Measurements from ENCODE around the gene TMEM106B.

TMEM106B gene

DNA sequence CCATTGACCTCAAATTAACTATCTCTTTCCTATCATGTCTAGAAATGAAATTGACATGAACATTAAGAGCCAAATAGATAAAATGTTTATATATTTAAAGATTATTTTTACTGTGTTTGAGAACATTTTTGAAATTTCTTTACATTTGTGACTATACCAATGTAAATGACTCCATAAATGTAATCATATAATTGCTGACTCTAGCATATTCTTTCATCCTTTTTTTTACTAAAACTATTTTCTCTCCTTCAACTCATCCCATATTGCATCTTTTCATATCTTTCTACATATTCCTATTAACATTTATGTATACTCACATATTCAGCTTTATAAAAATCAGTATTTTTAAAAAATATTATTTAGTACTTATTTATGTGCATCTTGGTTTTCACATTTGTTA is 16.9 kb downstream of the TMEM106B start:
- no peak for DNase-seq (ENCODE audit: low read depth)

GRCh38 chr7:12229046-12229445 is 18.0 kb downstream of the TMEM106B start:
- no peak for DNase-seq (ENCODE audit: low read depth)

- DNase-seq (ENCODE audit: low read depth) = no peak
These were observed 20.0 kb downstream of the TMEM106B start for GRCh38 chr7:12231097-12231496.

DNA sequence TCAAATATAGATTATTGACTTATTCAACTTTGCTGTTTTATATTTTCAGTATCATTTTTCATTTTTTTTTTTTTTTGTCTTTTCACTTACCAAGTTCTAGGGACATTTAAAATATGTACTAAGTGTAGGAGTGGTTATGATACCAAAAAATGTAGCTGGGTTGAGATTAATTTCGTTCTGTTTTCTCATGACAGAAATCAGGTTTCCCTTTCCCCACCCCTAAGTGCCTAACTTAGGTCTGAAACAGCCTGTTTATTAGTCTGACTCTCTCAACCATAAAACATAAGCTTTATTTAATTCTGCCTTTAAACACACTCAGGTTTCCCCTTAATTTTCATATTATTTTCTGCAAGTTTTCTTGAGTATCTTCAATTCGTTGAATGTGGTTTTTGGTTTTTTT is 22.1 kb downstream of the TMEM106B start:
- DNase-seq (ENCODE audit: low read depth) = no peak

GRCh38 chr7:12234334-12234865 is 23.3 kb downstream of the TMEM106B start:
- no peak for DNase-seq (ENCODE audit: low read depth)

GRCh38 chr7:12235970-12236369 is 24.9 kb downstream of the TMEM106B start:
- DNase-seq (ENCODE audit: low read depth) = no peak

DNA sequence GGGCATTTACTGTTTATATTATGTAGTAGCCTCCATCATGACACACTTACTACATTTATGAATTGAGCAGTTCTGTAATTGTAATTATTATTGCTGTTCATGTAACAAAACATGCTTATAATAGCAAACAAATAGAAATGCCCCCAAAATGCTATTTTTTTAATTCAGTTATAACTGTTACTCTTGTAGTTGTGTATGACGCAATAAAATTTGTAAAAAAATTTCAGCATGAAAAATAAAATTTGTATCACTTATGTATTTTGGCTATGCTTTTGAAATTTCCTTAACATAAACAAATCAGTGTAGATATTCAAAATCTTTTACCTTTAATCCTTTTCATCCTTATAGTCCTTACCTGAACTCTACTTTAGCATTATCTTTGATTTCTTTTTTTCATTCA is 25.9 kb downstream of the TMEM106B start:
- no peak for DNase-seq (ENCODE audit: low read depth)

GRCh38 chr7:12239806-12240205 is 28.7 kb downstream of the TMEM106B start:
- no peak for DNase-seq (ENCODE audit: low read depth)

GRCh38 chr7:12244129-12244528 is 33.0 kb downstream of the TMEM106B start:
- DNase-seq (ENCODE audit: low read depth) = no peak

GRCh38 chr7:12244694-12245093 is 33.6 kb downstream of the TMEM106B start:
- no peak for DNase-seq (ENCODE audit: low read depth)

- no peak for DNase-seq (ENCODE audit: low read depth)
These were observed 38.6 kb downstream of the TMEM106B start for GRCh38 chr7:12249706-12250105.

GRCh38 chr7:12250232-12250631 is 39.1 kb downstream of the TMEM106B start:
- DNase-seq (ENCODE audit: low read depth) = no peak

GRCh38 chr7:12256090-12256489 is 45.0 kb downstream of the TMEM106B start:
- no peak for DNase-seq (ENCODE audit: low read depth)

DNA sequence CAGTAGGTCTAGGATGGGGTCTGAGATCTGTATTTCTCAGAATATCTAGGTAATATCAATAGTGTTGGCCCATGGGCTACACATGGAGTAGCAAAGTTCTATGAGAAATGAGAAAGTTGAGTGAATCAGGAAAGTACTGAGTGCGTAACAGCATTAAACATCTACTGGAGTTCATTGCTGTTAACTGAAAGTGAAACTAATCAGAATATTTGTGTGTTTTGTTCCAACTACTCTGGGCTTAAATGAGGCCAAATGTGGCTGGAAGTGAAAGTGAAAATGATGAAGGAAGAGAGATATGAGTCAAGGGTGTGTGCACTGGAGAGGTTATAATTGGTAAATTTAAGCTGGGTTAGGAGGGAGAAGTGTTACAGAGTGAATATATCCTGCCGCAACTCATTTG is 46.5 kb downstream of the TMEM106B start:
- no peak for DNase-seq (ENCODE audit: low read depth)

DNA sequence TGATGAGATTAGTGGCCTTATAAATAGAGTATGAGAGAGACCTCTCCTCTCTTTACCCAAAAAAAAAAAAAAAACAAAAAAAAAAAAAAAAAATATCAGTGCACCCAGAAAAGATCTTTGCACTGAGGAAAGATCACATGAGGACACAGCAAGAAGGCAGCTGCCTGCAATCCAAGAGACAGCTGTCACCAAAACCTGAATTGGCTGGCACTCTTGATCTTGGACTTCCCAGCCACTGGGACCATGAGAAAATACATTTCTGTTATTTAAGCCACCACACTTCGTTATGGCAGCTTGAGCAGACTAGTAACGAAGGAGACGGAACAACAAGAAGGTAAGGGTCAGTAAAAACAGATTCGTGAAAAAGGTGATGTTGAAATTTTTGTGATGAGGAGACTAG is 47.0 kb downstream of the TMEM106B start:
- no peak for DNase-seq (ENCODE audit: low read depth)

GRCh38 chr7:12267542-12267941 is 56.4 kb downstream of the TMEM106B start:
- DNase-seq (ENCODE audit: low read depth) = no peak

GRCh38 chr7:12269100-12269895 is 58.2 kb downstream of the TMEM106B start:
- DNase-seq (ENCODE audit: low read depth) = no peak

- DNase-seq (ENCODE audit: low read depth) = no peak
These were observed 69.9 kb downstream of the TMEM106B start for GRCh38 chr7:12281038-12281437.

GRCh38 chr7:12287901-12288300 is 76.8 kb downstream of the TMEM106B start:
- no peak for DNase-seq (ENCODE audit: low read depth)

DNA sequence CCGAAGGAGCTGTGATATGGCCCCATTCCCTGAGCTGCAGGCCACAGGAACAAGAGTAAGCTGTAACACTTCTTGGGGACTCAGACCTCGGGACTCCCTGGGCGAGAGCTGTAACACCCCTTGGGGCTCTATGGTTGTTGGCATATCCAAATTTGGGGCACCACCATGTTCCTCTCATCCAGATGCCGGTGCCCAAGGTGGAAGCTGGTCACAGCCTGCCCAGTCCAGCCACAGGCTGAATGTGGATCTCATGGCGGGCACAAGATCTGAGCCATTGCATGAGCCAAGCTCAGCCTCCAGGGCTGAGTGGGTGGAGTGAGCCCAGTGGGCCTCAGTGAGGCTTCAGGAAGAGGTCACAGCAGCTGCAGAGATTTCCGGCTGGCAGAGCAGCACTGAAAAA is 78.9 kb downstream of the TMEM106B start:
- DNase-seq (ENCODE audit: low read depth) = no peak

GRCh38 chr7:12290761-12291160 is 79.7 kb downstream of the TMEM106B start:
- DNase-seq (ENCODE audit: low read depth) = no peak

DNA sequence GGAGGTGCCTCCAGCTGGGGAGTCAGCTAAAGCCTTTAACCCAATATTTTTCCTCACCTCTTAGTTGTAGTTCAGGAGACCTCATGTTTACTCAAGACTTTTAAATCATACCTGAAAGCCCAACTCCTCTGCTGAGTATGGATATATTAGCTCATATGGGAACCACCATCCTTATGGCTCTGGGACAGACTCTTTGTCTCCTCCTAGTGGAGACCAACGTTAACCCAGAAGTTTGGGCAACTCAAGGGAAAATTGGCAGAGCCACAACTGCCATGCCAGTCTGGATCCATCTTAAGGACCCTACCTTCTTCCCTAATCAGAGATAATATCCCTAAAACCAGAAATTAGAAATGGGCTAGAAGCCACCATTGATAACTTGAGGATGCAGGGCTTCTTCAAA is 80.8 kb downstream of the TMEM106B start:
- no peak for DNase-seq (ENCODE audit: low read depth)

Data from T-helper 22 cell (primary cell).